GM12874 (cell line): ENCODE data around the gene MAPKAPK2.

ENCODE experiments used
- TF ChIP-seq, protein P1 (sequence below): IDR thresholded peaks from 2 replicates; pipeline ENCODE4 v1.5.1; 2011; ENCODE audit warnings: low read depth, mild to moderate bottlenecking, control low read depth, low read length, moderate library complexity; ENCODE audit not compliant: insufficient read depth

Gene MAPKAPK2

DNA sequence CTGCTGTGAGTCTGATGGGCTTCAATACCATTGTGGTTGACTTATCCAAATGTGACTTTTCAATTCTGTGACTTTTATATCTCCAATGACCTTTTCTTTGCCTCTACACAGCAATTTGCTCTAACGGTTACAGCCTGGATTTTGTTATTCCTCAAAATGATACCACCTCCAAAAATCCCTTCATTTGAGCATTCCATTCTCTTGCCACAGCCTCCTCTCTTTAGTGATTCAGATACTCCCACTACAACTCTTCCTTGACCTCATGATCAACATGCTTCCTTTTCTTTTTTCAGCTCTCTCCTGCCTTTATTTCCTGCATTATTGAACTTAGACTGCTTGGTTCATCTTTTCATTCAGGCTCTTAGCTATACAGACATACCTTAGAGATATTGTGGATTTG is 69.3 kb downstream of the MAPKAPK2 start:
- TF ChIP-seq, protein P1, sequence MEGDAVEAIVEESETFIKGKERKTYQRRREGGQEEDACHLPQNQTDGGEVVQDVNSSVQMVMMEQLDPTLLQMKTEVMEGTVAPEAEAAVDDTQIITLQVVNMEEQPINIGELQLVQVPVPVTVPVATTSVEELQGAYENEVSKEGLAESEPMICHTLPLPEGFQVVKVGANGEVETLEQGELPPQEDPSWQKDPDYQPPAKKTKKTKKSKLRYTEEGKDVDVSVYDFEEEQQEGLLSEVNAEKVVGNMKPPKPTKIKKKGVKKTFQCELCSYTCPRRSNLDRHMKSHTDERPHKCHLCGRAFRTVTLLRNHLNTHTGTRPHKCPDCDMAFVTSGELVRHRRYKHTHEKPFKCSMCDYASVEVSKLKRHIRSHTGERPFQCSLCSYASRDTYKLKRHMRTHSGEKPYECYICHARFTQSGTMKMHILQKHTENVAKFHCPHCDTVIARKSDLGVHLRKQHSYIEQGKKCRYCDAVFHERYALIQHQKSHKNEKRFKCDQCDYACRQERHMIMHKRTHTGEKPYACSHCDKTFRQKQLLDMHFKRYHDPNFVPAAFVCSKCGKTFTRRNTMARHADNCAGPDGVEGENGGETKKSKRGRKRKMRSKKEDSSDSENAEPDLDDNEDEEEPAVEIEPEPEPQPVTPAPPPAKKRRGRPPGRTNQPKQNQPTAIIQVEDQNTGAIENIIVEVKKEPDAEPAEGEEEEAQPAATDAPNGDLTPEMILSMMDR, result no peak

GRCh38 chr1:206757524-206758266 is 73.0 kb downstream of the MAPKAPK2 start:
- TF ChIP-seq, protein P1, result no peak

- TF ChIP-seq, protein P1, result no peak
Measured at GRCh38 chr1:206760590-206760989, 75.9 kb downstream of the MAPKAPK2 start.

GRCh38 chr1:206761159-206761768 is 76.6 kb downstream of the MAPKAPK2 start:
- TF ChIP-seq, protein P1, result no peak

DNA sequence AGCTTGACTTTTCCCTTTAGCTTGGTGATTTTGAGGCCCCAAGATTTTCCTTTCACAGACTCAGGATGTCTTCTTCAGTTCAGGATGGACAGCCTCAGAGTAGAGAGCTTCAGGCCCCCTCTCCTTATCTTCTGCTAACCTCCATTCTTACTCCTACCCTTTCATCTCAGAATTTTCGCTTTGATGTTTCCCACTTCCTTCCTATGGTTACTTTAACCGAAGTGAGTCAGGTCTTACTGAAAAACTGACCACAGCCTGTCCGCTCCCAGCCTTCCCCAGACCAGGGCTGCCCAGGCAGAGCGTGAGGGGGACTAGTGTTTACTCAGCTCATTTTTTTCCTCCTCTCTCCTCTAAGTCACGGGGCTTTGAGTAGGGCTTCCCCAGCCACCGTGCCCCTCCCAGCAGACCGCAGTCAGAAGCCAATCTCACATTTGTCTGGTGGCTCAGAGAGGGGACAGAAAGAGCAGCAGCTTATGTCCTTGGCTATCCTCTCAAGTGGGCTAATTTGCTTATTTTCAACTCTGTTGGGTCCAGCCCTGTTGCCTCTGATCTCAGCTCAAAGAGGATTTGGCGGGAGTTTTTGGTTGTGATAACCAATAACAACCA is 81.6 kb downstream of the MAPKAPK2 start:
- TF ChIP-seq, protein P1, result no peak

DNA sequence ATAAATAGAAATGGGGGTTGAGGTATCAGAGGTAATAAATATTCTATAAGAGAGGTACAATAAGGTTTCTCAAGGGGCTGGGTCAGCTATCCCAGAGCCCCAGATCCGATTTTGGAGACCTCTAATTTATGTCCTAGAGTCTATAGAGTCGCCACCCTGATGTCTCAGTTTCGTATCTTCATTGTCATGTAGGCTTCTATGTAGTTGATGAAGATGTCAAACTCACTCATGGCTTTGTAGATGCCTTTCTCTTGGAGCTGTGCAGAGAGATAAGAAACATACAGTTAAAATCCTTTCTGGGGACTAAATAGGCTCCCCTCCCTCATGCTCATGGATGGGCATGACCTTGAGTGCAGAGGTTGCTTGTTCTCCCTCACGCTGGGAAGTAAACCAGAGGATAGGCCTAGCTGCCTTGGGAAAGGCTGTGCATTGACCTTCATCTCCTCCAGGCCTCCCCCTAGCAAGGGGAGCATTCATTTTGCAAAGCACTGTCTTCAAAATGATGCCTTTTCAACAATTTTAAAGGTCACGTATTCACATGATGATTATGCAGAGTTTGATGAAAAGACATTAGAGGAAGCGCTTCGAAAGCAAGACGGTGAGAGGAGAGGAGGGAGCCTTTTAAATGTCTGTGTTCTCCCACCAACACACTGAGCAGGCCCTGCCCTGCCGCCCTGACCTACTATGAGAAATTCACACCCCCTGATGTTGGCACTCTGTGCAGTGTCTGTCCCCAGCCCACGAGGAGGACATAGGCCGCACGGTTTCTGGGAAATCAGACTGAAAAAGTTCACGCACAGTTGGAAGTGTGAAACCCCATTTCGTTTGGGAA is 84.0 kb downstream of the MAPKAPK2 start:
- TF ChIP-seq, protein P1, result no peak

DNA sequence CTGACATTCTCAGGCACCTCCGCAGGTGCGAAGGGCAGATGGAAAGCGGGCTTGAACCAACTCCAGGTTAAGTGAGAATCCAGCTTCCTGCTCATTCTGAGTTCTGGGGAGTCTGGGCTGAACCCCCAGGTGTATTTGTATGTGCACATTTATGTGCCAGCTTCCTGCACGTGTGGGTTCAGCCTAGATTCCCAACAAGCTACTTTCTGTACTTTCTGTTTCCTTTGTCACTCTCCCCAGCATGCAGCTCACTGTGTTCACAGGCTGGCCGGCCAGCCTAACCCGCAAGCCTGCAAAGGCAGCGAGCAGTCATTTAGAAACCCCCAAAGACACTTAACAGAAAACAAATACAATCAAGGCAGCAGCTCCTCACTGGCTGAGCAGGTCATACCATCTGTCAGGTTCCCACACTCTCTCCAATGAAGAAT is 84.6 kb downstream of the MAPKAPK2 start:
- TF ChIP-seq, protein P1, result no peak
